Upper lobe of right lung (tissue), 1 donor: Measurements from ENCODE around the gene TP73. TPM values are rescaled to one million over a fixed set of nuclear protein-coding genes. Genes with fewer than 3 reads are reported as not detected.

Experiments
- ATAC-seq: fragments of 200-7000 bp; cut with Tn5 transposase; one replicate; pipeline ENCODE4 v1.9.1; 2020; ENCODE audit warnings: mild to moderate bottlenecking, moderate library complexity
- DNase-seq: peaks from one replicate; pipeline ENCODE4 v3.0.0-alpha.2; 2020
- H3K27ac ChIP-seq: fragments of 200-600 bp; one replicate; pipeline ENCODE4 v1.8.0; 2022
- H3K27me3 ChIP-seq: fragments of 200-600 bp; one replicate; pipeline ENCODE4 v1.8.0; 2022; ENCODE audit warnings: mild to moderate bottlenecking
- H3K36me3 ChIP-seq: fragments of 200-600 bp; one replicate; pipeline ENCODE4 v1.8.0; 2022
- H3K4me1 ChIP-seq: fragments of 200-600 bp; one replicate; pipeline ENCODE4 v1.8.0; 2022
- H3K4me3 ChIP-seq: fragments of 200-600 bp; one replicate; pipeline ENCODE4 v1.8.0; 2022; ENCODE audit warnings: mild to moderate bottlenecking
- H3K9me3 ChIP-seq: fragments of 200-600 bp; one replicate; pipeline ENCODE4 v1.8.0; 2022
- CTCF ChIP-seq: fragments of 200-600 bp; IDR thresholded peaks from one replicate; pipeline ENCODE4 v1.8.0; 2022; ENCODE audit warnings: antibody characterized with exemption
- intact Hi-C: fragments of 100-400 bp; cut with DNase I; formaldehyde crosslinking; loops from one replicate; pipeline ENCODE4 v1.11.0; 2022
- total RNA-seq: library from RNA; stranded (reverse); fragmentation: NEBNext Ultra II Directional; extraction: Animal tissue kit (Norgen Biotek cat#: 25700); gene quantifications from one replicate; pipeline ENCODE4 v1.2.1, GENCODE V29; 2021
- donor health status: DM: no; HTN: yes; CAD: no; lungs with severe emphysema.

Gene TP73
- total RNA-seq, 1 donor from 2014 or later = 0.29 TPM

GRCh38 chr1:3679799-3680453 is 27.6 kb downstream of the TP73 start:
- no peak overlapping the region for H3K27ac ChIP-seq
- peaks cover 5% of the 10 kb centered on the region for H3K4me1 ChIP-seq
- ATAC-seq (no peak), DNase-seq (no peak)
- H3K9me3 ChIP-seq = no peaks in the 10 kb centered on the region
- intact Hi-C loops = no loop called here
- no peak for TF ChIP-seq CTCF
- H3K4me3 ChIP-seq = no peak overlapping the region
- no peaks in the 10 kb centered on the region for H3K36me3 ChIP-seq
- no peaks in the 10 kb centered on the region for H3K27me3 ChIP-seq

GRCh38 chr1:3680488-3681230 is 28.3 kb downstream of the TP73 start:
- TF ChIP-seq CTCF = no peak
- Histone ChIP-seq H3K27me3 (no peaks in the 10 kb centered on the region), H3K27ac (no peak overlapping the region), H3K4me3 (no peak overlapping the region), H3K4me1 (peaks cover 5% of the 10 kb centered on the region), H3K9me3 (no peaks in the 10 kb centered on the region), H3K36me3 (no peaks in the 10 kb centered on the region)
- intact Hi-C loops = no loop called here
- ATAC-seq (peak; percentile 2), DNase-seq (no peak)

GRCh38 chr1:3681231-3681897 is 29.0 kb downstream of the TP73 start:
- Histone ChIP-seq H3K4me3 (no peak overlapping the region), H3K4me1 (peaks cover 5% of the 10 kb centered on the region), H3K27me3 (no peaks in the 10 kb centered on the region), H3K9me3 (no peaks in the 10 kb centered on the region), H3K27ac (no peak overlapping the region), H3K36me3 (no peaks in the 10 kb centered on the region)
- ATAC-seq (no peak), DNase-seq (no peak)
- intact Hi-C loops = no loop called here
- no peak for TF ChIP-seq CTCF

GRCh38 chr1:3681898-3682806 is 29.8 kb downstream of the TP73 start:
- no peaks in the 10 kb centered on the region for H3K27me3 ChIP-seq
- H3K27ac ChIP-seq = no peak overlapping the region
- H3K9me3 ChIP-seq = no peaks in the 10 kb centered on the region
- TF ChIP-seq CTCF = no peak
- no peak for ATAC-seq
- no peak for DNase-seq
- intact Hi-C loops = no loop called here
- H3K4me3 ChIP-seq = no peak overlapping the region
- H3K4me1 ChIP-seq = peaks cover 5% of the 10 kb centered on the region
- H3K36me3 ChIP-seq = no peaks in the 10 kb centered on the region

- intact Hi-C loops = no loop called here
- no peaks in the 10 kb centered on the region for H3K9me3 ChIP-seq
- no peak for TF ChIP-seq CTCF
- H3K4me1 ChIP-seq = peaks cover 5% of the 10 kb centered on the region
- H3K36me3 ChIP-seq = no peaks in the 10 kb centered on the region
- ATAC-seq (no peak), DNase-seq (no peak)
- no peak overlapping the region for H3K4me3 ChIP-seq
- no peaks in the 10 kb centered on the region for H3K27me3 ChIP-seq
- no peak overlapping the region for H3K27ac ChIP-seq
Observed at GRCh38 chr1:3683197-3683596, 30.9 kb downstream of the TP73 start.
